A549 (cell line): ENCODE data around the gene TLCD2. TPM values are rescaled to one million over a fixed set of nuclear protein-coding genes. Genes with fewer than 3 reads are reported as not detected.
A peak's percentile ranks its signal among the peaks of the same experiment; 100 is the strongest.

Experiments used
- ATAC-seq, 2 experiments: fragments of 200-7000 bp in 1 of 2; fragments of >200 bp in 1 of 2; cut with Nextera tagmentation in 1 of 2; cut with Tn5 transposase in 1 of 2; 3 replicates each; pipeline versions ENCODE4 v1.8.0 to v1.9.1; 2018 to 2020; ENCODE audit warnings: mild to moderate bottlenecking in 1 of 2, moderate library complexity in 1 of 2
- CTCF ChIA-PET: fragments of 300-600 bp; sonication (Branson Sonifier 250); formaldehyde crosslinking; extraction: SDS; loops from one replicate; lab custom pipeline; 2021; ENCODE audit warnings: antibody characterized with exemption, inconsistent platforms; lab: Yijun Ruan, JAX
- POLR2A ChIA-PET: fragments of 350-600 bp; formaldehyde crosslinking; extraction: SDS; loops from one replicate; lab custom pipeline; 2021; ENCODE audit warnings: antibody characterized with exemption, inconsistent platforms; lab: Yijun Ruan, JAX
- DNase-seq, 2 experiments: peaks; one replicate each; pipeline versions ENCODE4 v3.0.0 to v3.0.0-alpha.2; 2011 to 2016; ENCODE audit warnings: low read depth in 1 of 2, low spot score in 1 of 2
- FAIRE-seq: peaks from 2 replicates; lab custom pipeline; 2011; peaks lifted over from hg19 to GRCh38; lab: Jason Lieb, UNC
- H3K27ac ChIP-seq, 2 experiments: fragments of >200 bp; sonication (Bioruptor Twin); formaldehyde crosslinking; 3 replicates each; pipeline ENCODE4 v1.5.1; 2016 to 2017
- H3K4me1 ChIP-seq: fragments of >200 bp; sonication (Bioruptor Twin); formaldehyde crosslinking; 3 replicates; pipeline ENCODE4 v1.6.1; 2016
- H3K4me2 ChIP-seq: fragments of >200 bp; sonication (Bioruptor Twin); formaldehyde crosslinking; 3 replicates; pipeline ENCODE4 v1.6.1; 2016
- H3K4me3 ChIP-seq: fragments of >200 bp; sonication (Bioruptor Twin); formaldehyde crosslinking; 3 replicates; pipeline ENCODE4 v1.5.1; 2016
- H3K9me3 ChIP-seq: fragments of >200 bp; sonication (Bioruptor Twin); formaldehyde crosslinking; 3 replicates; pipeline ENCODE4 v1.6.1; 2016
- BCL3 ChIP-seq: fragments of >200 bp; sonication (Bioruptor Twin); formaldehyde crosslinking; IDR thresholded peaks from 3 replicates; pipeline ENCODE4 v1.6.1; 2016
- CBX2 ChIP-seq: fragments of 200-600 bp; sonication (generic); IDR thresholded peaks from 2 replicates; pipeline ENCODE4 v1.6.1; 2016; ENCODE audit warnings: low read depth, mild to moderate bottlenecking, borderline replicate concordance
- CEBPB ChIP-seq, 2 experiments: fragments of >200 bp in 1 of 2; sonication (Bioruptor Twin) in 1 of 2; formaldehyde crosslinking in 1 of 2; IDR thresholded peaks; 2 replicates each; pipeline ENCODE4 v1.6.1; 2012 to 2016
- CHD4 ChIP-seq: fragments of 200-600 bp; sonication (generic); IDR thresholded peaks from 2 replicates; pipeline ENCODE4 v1.6.1; 2016; ENCODE audit warnings: antibody characterized with exemption, mild to moderate bottlenecking, borderline replicate concordance
- E2F6 ChIP-seq: IDR thresholded peaks from 2 replicates; pipeline ENCODE4 v1.6.1; 2012; ENCODE audit warnings: low read depth, borderline replicate concordance
- EHF ChIP-seq: fragments of 250-450 bp; sonication (Bioruptor Pico); IDR thresholded peaks from 2 replicates; pipeline ENCODE4 v1.5.0; 2020; ENCODE audit warnings: mild to moderate bottlenecking
- FOSB ChIP-seq: fragments of 250-450 bp; sonication (Bioruptor Pico); IDR thresholded peaks from 2 replicates; pipeline ENCODE4 v1.5.0; 2020; ENCODE audit warnings: mild to moderate bottlenecking, moderate library complexity
- HEYL ChIP-seq: fragments of 250-450 bp; sonication (Bioruptor Pico); IDR thresholded peaks from 2 replicates; pipeline ENCODE4 v1.8.0; 2021; ENCODE audit warnings: mild to moderate bottlenecking, moderate library complexity
- HMGXB4 ChIP-seq: fragments of 250-450 bp; sonication (Bioruptor Pico); IDR thresholded peaks from 2 replicates; pipeline ENCODE4 v1.5.0; 2021; ENCODE audit warnings: mild to moderate bottlenecking, moderate library complexity, borderline replicate concordance
- HOXA7 ChIP-seq: fragments of 250-450 bp; sonication (Bioruptor Pico); IDR thresholded peaks from 2 replicates; pipeline ENCODE4 v1.5.0; 2020; ENCODE audit warnings: mild to moderate bottlenecking, moderate library complexity
- MAFK ChIP-seq: fragments of 450-650 bp; IDR thresholded peaks from 2 replicates; pipeline ENCODE4 v1.6.1; 2014; ENCODE audit not compliant: partially characterized antibody
- POLR2AphosphoS2 ChIP-seq: conservative IDR thresholded peaks from 2 replicates; pipeline ENCODE4 v1.6.1; 2012; ENCODE audit warnings: low read length, improper control_type of control experiment, inconsistent platforms
- RARB ChIP-seq: fragments of 250-450 bp; sonication (Bioruptor Pico); IDR thresholded peaks from 2 replicates; pipeline ENCODE4 v1.8.0; 2021; ENCODE audit warnings: mild to moderate bottlenecking, moderate library complexity
- REST ChIP-seq: fragments of 200-600 bp; sonication (generic); IDR thresholded peaks from 2 replicates; pipeline ENCODE4 v1.6.1; 2016; ENCODE audit warnings: antibody characterized with exemption, mild to moderate bottlenecking, moderate library complexity
- RFX5 ChIP-seq: fragments of 450-650 bp; IDR thresholded peaks from 2 replicates; pipeline ENCODE4 v1.7.1; 2014; ENCODE audit warnings: antibody characterized with exemption, mild to moderate bottlenecking, moderate library complexity
- USF2 ChIP-seq: fragments of 450-650 bp; IDR thresholded peaks from 2 replicates; pipeline ENCODE4 v1.6.1; 2014; ENCODE audit warnings: antibody characterized with exemption
- WGBS: methylation state at CpG from one replicate; pipeline ENCODE4 v1.1.6; 2017; ENCODE audit errors: missing lambda C conversion rate; 5-methylcytosine and 5-hydroxymethylcytosine counted together
- polyA plus RNA-seq, 4 experiments: library from polyadenylated mRNA; depleted of rRNA in 3 of 4; stranded (reverse); fragments of >200 nt; fragmentation: RNase III in 1 of 4; extraction: RNeasy Plus Mini Kit Qiagen cat#74134 plus additional on column Dnase treatment in 1 of 4; gene quantifications; 2 replicates in 3 of 4; 3 replicates in 1 of 4; pipeline ENCODE4 v1.2.3, GENCODE V29; 2011 to 2017

TLCD2 gene
- polyA plus RNA-seq, 2 of the 4 experiments (the other 2 are of a cell fraction) = 3.5 to 4.5 TPM

- 68% methylated on average over 10 of the region's 10 CpGs for WGBS
- peak overlapping the region; percentile 93 to 95 for H3K27ac ChIP-seq
These were observed 3.1 kb upstream of the TLCD2 start for GRCh38 chr17:1713160-1713877.

GRCh38 chr17:1712271-1712670 is 2.1 kb upstream of the TLCD2 start:
- CTCF ChIA-PET = interaction anchor here (0.5 to 23.8 kb wide), 11 partner anchors 9 to 198 kb away, joined by 3 to 591 read pairs (median 11); partner anchors contain the start of genes RILP and SERPINF1
- Histone ChIP-seq H3K9me3 (no peaks in the 10 kb centered on the region), H3K27ac (no peak overlapping the region)
- ATAC-seq = no peak
- DNase-seq = no peak
- no peak for TF ChIP-seq RFX5
- TF ChIP-seq, all 56 proteins: peak for 0
- Histone ChIP-seq H3K4me1 (peaks cover 44% of the 10 kb centered on the region), H3K4me2 (peak overlapping the region; percentile 99; the same call in 1 of the 3 replicates), H3K4me3 (no peak overlapping the region)
- POLR2A ChIA-PET = interaction anchor here (1.7 kb wide), 1 partner anchor 64 kb away, joined by 7 read pairs; no protein-coding TSS in a partner anchor
- 96% methylated on average over 8 of the region's 8 CpGs for WGBS
- FAIRE-seq = no peak

More at GRCh38 chr17:1713160-1713877, 3.1 kb upstream of the TLCD2 start:
- peak overlapping the region; percentile 99 for H3K4me2 ChIP-seq
- peak overlapping the region; percentile 87 for H3K4me3 ChIP-seq
- no peak for TF ChIP-seq CHD4
- TF ChIP-seq HEYL (CRISPR knock-in tag) = no peak
- TF ChIP-seq CBX2 = no peak
- TF ChIP-seq RARB (CRISPR knock-in tag) = no peak
- no peak for TF ChIP-seq EHF
- no peak for TF ChIP-seq E2F6
- TF ChIP-seq BCL3 = no peak
- TF ChIP-seq HOXA7 (CRISPR knock-in tag) = no peak
- POLR2A ChIA-PET = interaction anchor here (0.8 to 2.1 kb wide), 5 partner anchors 29 to 65 kb away, joined by 3 to 9 read pairs (median 4); partner anchors contain the start of genes PRPF8 and RILP
- no peaks in the 10 kb centered on the region for H3K9me3 ChIP-seq
- CTCF ChIA-PET = interaction anchor here (0.6 to 23.8 kb wide), 34 partner anchors 8 to 584 kb away, joined by 3 to 591 read pairs (median 4); partner anchors contain the start of genes OVCA2, RILP, SCARF1 and SERPINF1
- ATAC-seq (no peak), FAIRE-seq (no peak), DNase-seq (no peak)
- H3K4me1 ChIP-seq = peaks cover 50% of the 10 kb centered on the region

- FAIRE-seq (no peak), DNase-seq (no peak), ATAC-seq (no peak)
- Histone ChIP-seq H3K4me2 (no peak overlapping the region), H3K4me3 (no peak overlapping the region), H3K9me3 (no peaks in the 10 kb centered on the region), H3K27ac (no peak overlapping the region), H3K4me1 (peaks cover 44% of the 10 kb centered on the region)
- CTCF ChIA-PET = interaction anchor here (1.1 to 23.8 kb wide), 6 partner anchors 10 to 62 kb away, joined by 3 to 591 read pairs (median 15); partner anchors contain the start of genes RILP and SERPINF1
- POLR2A ChIA-PET = no interaction called here
- TF ChIP-seq HOXA7 (CRISPR knock-in tag) (peak; percentile 84; the same call in 1 of the 2 replicates), FOSB (peak; percentile 5; the same call in 1 of the 2 replicates), MAFK (no peak), POLR2AphosphoS2 (peak; percentile 89; the same call in 1 of the 2 replicates), USF2 (peak; percentile 43; the same call in 1 of the 2 replicates), REST (no peak; the same call in 1 of the 2 replicates), HMGXB4 (CRISPR knock-in tag) (peak; percentile 27; the same call in 1 of the 2 replicates), CEBPB (IDR thresholded peaks at IDR 0.05) (no peak)
- 85% methylated on average over 4 of the region's 4 CpGs for WGBS
These were observed 1.6 kb upstream of the TLCD2 start for GRCh38 chr17:1711804-1712203.
